Fibroblast of lung (primary cell): ENCODE data around the gene COL15A1. TPM values are rescaled to one million over a fixed set of nuclear protein-coding genes. Genes with fewer than 3 reads are reported as not detected.

Experiments used
- DNase-seq, 2 donors: peaks; one replicate each; pipeline versions ENCODE4 v3.0.0 to v3.0.0-alpha.2; 2010; ENCODE audit warnings: low read depth in 2 of 2
- H2AFZ ChIP-seq: 2 replicates; pipeline ENCODE4 v1.5.1; 2012; ENCODE audit warnings: low read length, control low read depth, inconsistent platforms
- H3K27ac ChIP-seq: 2 replicates; pipeline ENCODE4 v1.5.1; 2011; ENCODE audit warnings: low read length, control low read depth; ENCODE audit not compliant: insufficient read depth
- H3K27me3 ChIP-seq: 2 replicates; pipeline ENCODE4 v1.5.1; 2011; ENCODE audit warnings: mild to moderate bottlenecking, low read length; ENCODE audit not compliant: control insufficient read depth, insufficient read depth
- H3K36me3 ChIP-seq: 2 replicates; pipeline ENCODE4 v1.5.1; 2011; ENCODE audit warnings: low read length; ENCODE audit not compliant: control insufficient read depth, insufficient read depth
- H3K4me1 ChIP-seq: 2 replicates; pipeline ENCODE4 v1.5.1; 2011; ENCODE audit warnings: low read length; ENCODE audit not compliant: control insufficient read depth, insufficient read depth; ENCODE audit errors: extremely low read depth
- H3K4me2 ChIP-seq: 2 replicates; pipeline ENCODE4 v1.5.1; 2011; ENCODE audit warnings: low read length, control low read depth; ENCODE audit not compliant: insufficient read depth; ENCODE audit errors: extremely low read depth
- H3K4me3 ChIP-seq, 4 experiments: fragments of 200-600 bp in 1 of 4; sonication (generic) in 1 of 4; replicated peaks in 1 of 4; 2 replicates each; pipeline ENCODE4 v1.5.1; 2011 to 2016; ENCODE audit warnings: low read length in 4 of 4, low read depth in 3 of 4, mild to moderate bottlenecking in 3 of 4, control low read depth in 2 of 4, inconsistent platforms in 1 of 4, mixed read lengths in 1 of 4; ENCODE audit not compliant: insufficient read depth in 1 of 4; ENCODE audit errors: control extremely low read depth in 1 of 4
- H3K79me2 ChIP-seq: 2 replicates; pipeline ENCODE4 v1.5.1; 2012; ENCODE audit warnings: mild to moderate bottlenecking, low read length, inconsistent platforms; ENCODE audit not compliant: control insufficient read depth, insufficient read depth
- H3K9ac ChIP-seq: 2 replicates; pipeline ENCODE4 v1.5.1; 2011; ENCODE audit warnings: mild to moderate bottlenecking, low read length, control low read depth; ENCODE audit not compliant: insufficient read depth
- H3K9me3 ChIP-seq: 2 replicates; pipeline ENCODE4 v1.5.1; 2012; ENCODE audit warnings: low read depth, low read length; ENCODE audit not compliant: control insufficient read depth, insufficient read depth
- H4K20me1 ChIP-seq: 2 replicates; pipeline ENCODE4 v1.5.1; 2011; ENCODE audit warnings: low read length; ENCODE audit not compliant: control insufficient read depth, insufficient read depth; ENCODE audit errors: extremely low read depth
- CTCF ChIP-seq, 2 donors: IDR thresholded peaks in 1 of 2; conservative IDR thresholded peaks in 1 of 2; 1 replicate in 1 of 2; 2 replicates in 1 of 2; pipeline ENCODE4 v1.5.1; 2011 to 2012; ENCODE audit warnings: low read length in 2 of 2, control low read depth in 1 of 2, inconsistent platforms in 1 of 2, low read depth in 1 of 2, mild to moderate bottlenecking in 1 of 2
- EZH2 ChIP-seq: IDR thresholded peaks from 2 replicates; pipeline ENCODE4 v1.5.1; 2012; ENCODE audit warnings: low read length, control low read depth, mild to moderate bottlenecking; ENCODE audit errors: missing control alignments
- polyA plus RNA-seq, 2 donors: library from polyadenylated mRNA; depleted of rRNA in 1 of 2; stranded (reverse) in 1 of 2; unstranded in 1 of 2; fragments of >200 nt; gene quantifications; 2 replicates each; pipeline ENCODE4 v1.2.1, GENCODE V29; 2011 to 2012; ENCODE audit warnings: missing spikeins in 1 of 2
- total RNA-seq: library from RNA; depleted of rRNA; stranded (reverse); fragments of >200 nt; gene quantifications from 2 replicates; pipeline ENCODE4 v1.2.1, GENCODE V29; 2014

COL15A1 gene
- total and polyA plus RNA-seq, 2 donors (not counting 1 experiment from before 2014, with no cell fraction given) = 13.3 to 41.0 TPM

GRCh38 chr9:99002706-99003105, 59.0 kb downstream of the COL15A1 start:
- no peak overlapping the region for H3K9ac ChIP-seq
- no peaks in the 10 kb centered on the region for H3K79me2 ChIP-seq
- DNase-seq = no peak
- no peak overlapping the region for H3K4me3 ChIP-seq
- H3K27ac ChIP-seq = no peak overlapping the region
- H3K4me2 ChIP-seq = no peak overlapping the region
- H3K27me3 ChIP-seq = no peaks in the 10 kb centered on the region
- no peak overlapping the region for H2AFZ ChIP-seq
- no peaks in the 10 kb centered on the region for H4K20me1 ChIP-seq
- H3K4me1 ChIP-seq = peaks cover 11% of the 10 kb centered on the region
- TF ChIP-seq CTCF (conservative IDR thresholded peaks at IDR 0.05 in 1 of 2, IDR thresholded peaks at IDR 0.05 in 1 of 2; ENCODE audit: low read depth in 1 of 2, low read length in 2 of 2) (no peak), EZH2 (no peak)
- no peaks in the 10 kb centered on the region for H3K9me3 ChIP-seq
- H3K36me3 ChIP-seq = no peaks in the 10 kb centered on the region

GRCh38 chr9:99003308-99003707, 59.6 kb downstream of the COL15A1 start:
- Histone ChIP-seq H3K4me3 (no peak overlapping the region), H3K9ac (no peak overlapping the region), H3K4me2 (no peak overlapping the region), H3K79me2 (no peaks in the 10 kb centered on the region), H3K4me1 (peaks cover 10% of the 10 kb centered on the region), H3K9me3 (no peaks in the 10 kb centered on the region), H3K36me3 (no peaks in the 10 kb centered on the region), H4K20me1 (no peaks in the 10 kb centered on the region), H3K27ac (no peak overlapping the region), H2AFZ (no peak overlapping the region), H3K27me3 (no peaks in the 10 kb centered on the region)
- no peak for DNase-seq
- no peak for TF ChIP-seq CTCF (conservative IDR thresholded peaks at IDR 0.05 in 1 of 2, IDR thresholded peaks at IDR 0.05 in 1 of 2; ENCODE audit: low read depth in 1 of 2, low read length in 2 of 2)
- no peak for TF ChIP-seq EZH2

- H3K27me3 ChIP-seq = no peaks in the 10 kb centered on the region
- no peaks in the 10 kb centered on the region for H3K9me3 ChIP-seq
- H3K79me2 ChIP-seq = no peaks in the 10 kb centered on the region
- no peaks in the 10 kb centered on the region for H4K20me1 ChIP-seq
- H3K9ac ChIP-seq = no peak overlapping the region
- no peak overlapping the region for H3K27ac ChIP-seq
- no peak overlapping the region for H2AFZ ChIP-seq
- TF ChIP-seq CTCF (conservative IDR thresholded peaks at IDR 0.05 in 1 of 2, IDR thresholded peaks at IDR 0.05 in 1 of 2; ENCODE audit: low read depth in 1 of 2, low read length in 2 of 2) (no peak), EZH2 (no peak)
- H3K36me3 ChIP-seq = no peaks in the 10 kb centered on the region
- H3K4me1 ChIP-seq = peaks cover 2% of the 10 kb centered on the region
- H3K4me3 ChIP-seq = no peak overlapping the region
- no peak for DNase-seq
- H3K4me2 ChIP-seq = no peak overlapping the region
Observed at GRCh38 chr9:99004115-99004514, 60.4 kb downstream of the COL15A1 start.
